Nephron progenitor cell (in vitro differentiated cells): ENCODE results near the gene GPR158.

Source experiments
- DNase-seq: peaks from one replicate; pipeline ENCODE4 v3.0.0; 2021
- H3K27ac Mint-ChIP-seq: 2 replicates; pipeline ENCODE4 v1.8.0; 2021; ENCODE audit warnings: mild to moderate bottlenecking, moderate library complexity, mixed read lengths
- H3K27me3 Mint-ChIP-seq: 2 replicates; pipeline ENCODE4 v1.8.0; 2021; ENCODE audit warnings: mild to moderate bottlenecking, low read depth, mixed read lengths; ENCODE audit not compliant: poor library complexity
- H3K36me3 Mint-ChIP-seq: 2 replicates; pipeline ENCODE4 v1.8.0; 2021; ENCODE audit warnings: low read depth, mixed read lengths
- H3K4me1 Mint-ChIP-seq: 2 replicates; pipeline ENCODE4 v1.8.0; 2021; ENCODE audit warnings: mixed read lengths
- H3K4me3 Mint-ChIP-seq: 2 replicates; pipeline ENCODE4 v1.8.0; 2021; ENCODE audit warnings: mild to moderate bottlenecking, moderate library complexity, mixed read lengths
- H3K9me3 Mint-ChIP-seq: 2 replicates; pipeline ENCODE4 v1.8.0; 2021; ENCODE audit warnings: mild to moderate bottlenecking, moderate library complexity, mixed read lengths
- TF ChIP-seq, protein P1 (sequence below): fragments of 200-600 bp; sonication (generic); IDR thresholded peaks from 2 replicates; pipeline ENCODE4 v1.5.0; 2021; ENCODE audit warnings: antibody characterized with exemption

GPR158 gene

DNA sequence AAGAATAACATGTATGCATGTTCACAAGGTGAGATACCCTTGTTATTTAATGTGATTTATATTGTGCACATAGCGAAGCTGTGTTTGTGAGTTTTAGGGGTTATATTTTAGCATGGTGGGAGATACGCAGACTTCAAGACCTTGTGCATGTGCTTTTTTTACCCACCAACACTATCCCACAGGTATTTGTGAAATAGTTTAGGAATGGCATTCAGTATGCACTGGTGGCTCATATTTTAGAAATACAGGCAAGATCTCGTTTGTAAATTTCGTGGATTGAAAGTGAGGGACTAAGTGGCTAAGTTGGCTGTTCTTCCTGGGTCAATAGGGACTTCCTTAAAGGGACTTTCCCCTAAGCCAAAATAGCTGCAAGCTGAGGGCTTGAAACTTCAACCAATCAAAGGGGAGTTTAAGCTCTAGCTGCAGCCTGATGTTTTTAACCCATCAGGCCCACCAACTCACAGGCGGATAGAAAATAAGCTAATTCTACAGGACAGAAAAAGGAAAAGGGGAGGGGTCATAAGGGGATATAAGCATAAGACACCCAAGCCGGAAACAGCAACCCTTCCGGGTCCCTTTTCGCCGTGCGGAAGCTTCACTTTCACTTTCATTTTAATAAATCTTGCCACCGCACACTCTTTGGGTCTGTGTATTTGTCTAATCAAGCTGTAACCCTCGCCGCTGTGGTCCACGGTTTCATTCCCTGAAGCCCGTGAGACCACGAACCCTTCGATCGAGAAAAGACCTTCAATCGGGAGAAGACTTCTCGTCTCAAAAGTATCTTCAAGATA, 291.0 kb downstream of the GPR158 start:
- Mint-ChIP-seq H3K4me3 (no peak overlapping the region), H3K36me3 (no peaks in the 10 kb centered on the region), H3K9me3 (peaks cover 4% of the 10 kb centered on the region), H3K4me1 (peaks cover 27% of the 10 kb centered on the region), H3K27me3 (no peaks in the 10 kb centered on the region), H3K27ac (no peak overlapping the region)
- no peak for DNase-seq
- TF ChIP-seq, protein P1, sequence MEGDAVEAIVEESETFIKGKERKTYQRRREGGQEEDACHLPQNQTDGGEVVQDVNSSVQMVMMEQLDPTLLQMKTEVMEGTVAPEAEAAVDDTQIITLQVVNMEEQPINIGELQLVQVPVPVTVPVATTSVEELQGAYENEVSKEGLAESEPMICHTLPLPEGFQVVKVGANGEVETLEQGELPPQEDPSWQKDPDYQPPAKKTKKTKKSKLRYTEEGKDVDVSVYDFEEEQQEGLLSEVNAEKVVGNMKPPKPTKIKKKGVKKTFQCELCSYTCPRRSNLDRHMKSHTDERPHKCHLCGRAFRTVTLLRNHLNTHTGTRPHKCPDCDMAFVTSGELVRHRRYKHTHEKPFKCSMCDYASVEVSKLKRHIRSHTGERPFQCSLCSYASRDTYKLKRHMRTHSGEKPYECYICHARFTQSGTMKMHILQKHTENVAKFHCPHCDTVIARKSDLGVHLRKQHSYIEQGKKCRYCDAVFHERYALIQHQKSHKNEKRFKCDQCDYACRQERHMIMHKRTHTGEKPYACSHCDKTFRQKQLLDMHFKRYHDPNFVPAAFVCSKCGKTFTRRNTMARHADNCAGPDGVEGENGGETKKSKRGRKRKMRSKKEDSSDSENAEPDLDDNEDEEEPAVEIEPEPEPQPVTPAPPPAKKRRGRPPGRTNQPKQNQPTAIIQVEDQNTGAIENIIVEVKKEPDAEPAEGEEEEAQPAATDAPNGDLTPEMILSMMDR = no peak

GRCh38 chr10:25467881-25468280, 293.1 kb downstream of the GPR158 start:
- Mint-ChIP-seq H3K9me3 (peaks cover 7% of the 10 kb centered on the region), H3K36me3 (no peaks in the 10 kb centered on the region), H3K4me3 (no peak overlapping the region), H3K4me1 (peaks cover 27% of the 10 kb centered on the region), H3K27ac (no peak overlapping the region), H3K27me3 (no peaks in the 10 kb centered on the region)
- no peak for DNase-seq
- TF ChIP-seq, protein P1 = no peak

GRCh38 chr10:25481467-25481866, 306.7 kb downstream of the GPR158 start:
- Mint-ChIP-seq H3K9me3 (peaks cover 6% of the 10 kb centered on the region), H3K27ac (no peak overlapping the region), H3K4me3 (no peak overlapping the region), H3K36me3 (no peaks in the 10 kb centered on the region), H3K27me3 (no peaks in the 10 kb centered on the region), H3K4me1 (no peaks in the 10 kb centered on the region)
- TF ChIP-seq, protein P1 = no peak
- DNase-seq = no peak

DNA sequence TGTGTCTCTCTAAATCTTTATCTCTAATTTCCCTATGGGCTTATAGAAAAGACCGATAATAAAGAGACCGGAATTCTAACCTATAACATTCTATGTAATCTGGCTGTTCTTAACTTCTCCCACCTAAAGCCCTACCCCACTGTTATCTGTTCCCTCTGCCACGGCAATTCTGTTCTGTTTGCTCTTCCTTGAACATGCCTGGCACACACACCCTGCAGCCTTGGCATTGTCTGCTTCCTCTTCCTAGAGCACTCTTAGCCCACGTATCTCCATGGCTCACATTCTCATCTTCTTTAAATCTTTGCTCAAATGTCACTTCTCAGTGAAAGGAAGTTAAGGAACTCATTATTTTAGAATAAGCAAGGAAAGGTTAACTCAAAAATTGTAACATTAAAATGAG, 309.2 kb downstream of the GPR158 start:
- Mint-ChIP-seq H3K36me3 (no peaks in the 10 kb centered on the region), H3K27ac (no peak overlapping the region), H3K9me3 (peaks cover 6% of the 10 kb centered on the region), H3K4me3 (no peak overlapping the region), H3K27me3 (no peaks in the 10 kb centered on the region), H3K4me1 (no peaks in the 10 kb centered on the region)
- DNase-seq = no peak
- TF ChIP-seq, protein P1 = no peak

DNA sequence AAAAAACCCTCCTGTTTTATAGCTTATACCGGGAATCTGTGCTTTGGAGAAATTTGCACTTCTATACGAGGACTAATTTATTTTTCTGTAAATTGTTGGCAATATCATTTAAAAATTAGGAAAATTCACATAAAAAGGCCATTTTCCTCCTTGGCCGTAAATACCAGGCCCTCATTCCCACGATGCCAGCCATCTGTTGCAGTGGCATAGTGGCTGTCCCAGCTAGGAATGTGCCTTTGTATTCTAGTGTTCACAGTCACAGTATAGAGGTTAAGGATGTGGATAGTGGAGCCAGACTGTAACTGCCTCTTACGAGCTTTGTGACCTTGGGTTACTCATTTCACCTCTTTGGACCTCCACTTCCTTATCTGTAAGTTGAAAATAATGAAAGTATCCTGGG, 312.5 kb downstream of the GPR158 start:
- Mint-ChIP-seq H3K4me1 (no peaks in the 10 kb centered on the region), H3K27me3 (no peaks in the 10 kb centered on the region), H3K36me3 (no peaks in the 10 kb centered on the region), H3K9me3 (peaks cover 6% of the 10 kb centered on the region), H3K27ac (no peak overlapping the region), H3K4me3 (no peak overlapping the region)
- DNase-seq = no peak
- TF ChIP-seq, protein P1 = no peak

DNA sequence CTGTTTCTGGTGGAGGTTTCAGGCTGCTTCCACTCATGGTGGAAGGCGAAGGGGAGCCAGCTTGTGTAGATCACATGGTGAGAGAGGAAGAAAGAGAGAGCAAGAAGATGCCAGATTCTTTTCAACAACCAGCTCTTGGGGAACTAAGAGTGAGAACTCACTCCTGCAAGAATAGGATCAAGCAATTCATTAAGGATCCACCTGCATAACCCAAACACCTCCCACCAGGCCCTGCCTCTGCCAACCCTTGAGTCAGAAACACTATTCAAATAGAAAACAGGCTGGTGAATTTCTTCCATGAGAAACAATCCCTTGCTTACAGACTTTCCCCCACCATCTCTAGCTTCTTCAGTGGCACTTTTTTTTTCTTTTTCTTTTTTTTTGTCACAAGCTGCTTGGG, 317.2 kb downstream of the GPR158 start:
- no peak overlapping the region for H3K27ac Mint-ChIP-seq
- H3K4me1 Mint-ChIP-seq = peaks cover 5% of the 10 kb centered on the region
- no peak for DNase-seq

More for the DNA sequence above, 317.2 kb downstream of the GPR158 start:
- Mint-ChIP-seq H3K4me3 (no peak overlapping the region), H3K27me3 (no peaks in the 10 kb centered on the region), H3K9me3 (no peaks in the 10 kb centered on the region), H3K36me3 (no peaks in the 10 kb centered on the region)
- TF ChIP-seq, protein P1 = no peak
